Measurements from ENCODE around the gene NEK11.

NEK11 gene

GRCh38 chr3:131020122-131020693 lies 6.5 kb upstream of the NEK11 start:
- DNase-seq (ENCODE audit: extremely low spot score): no peak
- TF ChIP-seq FOXM1 (IDR thresholded peaks at IDR 0.05; ENCODE audit: borderline replicate concordance): no peak
- TF ChIP-seq, protein P1, sequence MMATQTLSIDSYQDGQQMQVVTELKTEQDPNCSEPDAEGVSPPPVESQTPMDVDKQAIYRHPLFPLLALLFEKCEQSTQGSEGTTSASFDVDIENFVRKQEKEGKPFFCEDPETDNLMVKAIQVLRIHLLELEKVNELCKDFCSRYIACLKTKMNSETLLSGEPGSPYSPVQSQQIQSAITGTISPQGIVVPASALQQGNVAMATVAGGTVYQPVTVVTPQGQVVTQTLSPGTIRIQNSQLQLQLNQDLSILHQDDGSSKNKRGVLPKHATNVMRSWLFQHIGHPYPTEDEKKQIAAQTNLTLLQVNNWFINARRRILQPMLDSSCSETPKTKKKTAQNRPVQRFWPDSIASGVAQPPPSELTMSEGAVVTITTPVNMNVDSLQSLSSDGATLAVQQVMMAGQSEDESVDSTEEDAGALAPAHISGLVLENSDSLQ (IDR thresholded peaks at IDR 0.05): no peak
- TF ChIP-seq FOXK2 (IDR thresholded peaks at IDR 0.05): no peak
- TF ChIP-seq SP1 (IDR thresholded peaks at IDR 0.05): no peak
- no peak for TF ChIP-seq ELF4 (IDR thresholded peaks at IDR 0.05)
- TF ChIP-seq BHLHE40 (IDR thresholded peaks at IDR 0.05; ENCODE audit: borderline replicate concordance): no peak
- no peak for TF ChIP-seq SUZ12 (IDR thresholded peaks at IDR 0.05)
- TF ChIP-seq NFRKB (IDR thresholded peaks at IDR 0.05): no peak
- TF ChIP-seq FOXA1 (IDR thresholded peaks at IDR 0.05): no peak
- TF ChIP-seq ZNF384 (IDR thresholded peaks at IDR 0.05): no peak
- ChIA-PET CTCF (interaction anchor here (0.7 kb wide), 1 partner anchor 364 kb away, joined by 3 read pairs; no protein-coding TSS in a partner anchor), POLR2A (no interaction called here)

- POLR2A ChIA-PET: interaction anchor here (0.9 to 1.7 kb wide), 6 partner anchors 17 to 456 kb away, joined by 3 to 9 read pairs (median 4); partner anchors contain the start of genes ATP2C1, NUDT16 and PIK3R4
- TF ChIP-seq NFRKB (IDR thresholded peaks at IDR 0.05): no peak
- no peak for TF ChIP-seq FOXM1 (IDR thresholded peaks at IDR 0.05; ENCODE audit: borderline replicate concordance)
- no peak for TF ChIP-seq TARDBP (IDR thresholded peaks at IDR 0.05)
- TF ChIP-seq SUZ12 (IDR thresholded peaks at IDR 0.05): no peak
- TF ChIP-seq ARNT (IDR thresholded peaks at IDR 0.05): no peak
- no peak for TF ChIP-seq FOXA1 (IDR thresholded peaks at IDR 0.05)
- no peak for TF ChIP-seq ZNF384 (IDR thresholded peaks at IDR 0.05)
- TF ChIP-seq ELF4 (IDR thresholded peaks at IDR 0.05): no peak
- TF ChIP-seq BHLHE40 (IDR thresholded peaks at IDR 0.05; ENCODE audit: borderline replicate concordance): no peak
- TF ChIP-seq, protein P1 (IDR thresholded peaks at IDR 0.05): no peak
- no peak for DNase-seq (ENCODE audit: extremely low spot score)
- CTCF ChIA-PET: no interaction called here
Measured at GRCh38 chr3:131025539-131025938, 1.1 kb upstream of the NEK11 start.

DNA sequence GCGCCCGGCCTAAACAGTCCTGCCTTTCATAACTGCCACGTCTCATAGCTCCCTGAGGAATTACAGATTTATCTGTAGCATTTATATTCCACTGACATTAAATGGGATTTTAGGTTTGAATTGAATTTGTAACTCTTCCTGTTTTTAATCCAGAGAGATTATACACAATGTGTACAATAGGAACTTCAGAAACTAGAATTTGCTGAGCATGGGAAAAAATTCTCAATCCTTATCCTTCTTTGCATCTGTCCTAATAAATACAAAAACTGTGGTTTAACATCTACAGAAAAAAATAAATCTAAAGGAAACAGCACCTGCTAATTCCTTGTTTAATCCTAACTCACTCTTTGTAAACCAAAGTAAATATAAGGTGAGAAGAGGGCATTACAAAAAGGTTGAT lies 2.2 kb downstream of the NEK11 start:
- ChIA-PET POLR2A (no interaction called here), CTCF (no interaction called here)
- TF ChIP-seq ELF4 (IDR thresholded peaks at IDR 0.05) (no peak), ARNT (IDR thresholded peaks at IDR 0.05) (no peak), TARDBP (IDR thresholded peaks at IDR 0.05) (no peak), NFRKB (IDR thresholded peaks at IDR 0.05) (no peak), ZNF384 (IDR thresholded peaks at IDR 0.05) (no peak), CTBP1 (IDR thresholded peaks at IDR 0.05; ENCODE audit: borderline replicate concordance) (no peak), FOXK2 (IDR thresholded peaks at IDR 0.05) (no peak), SP1 (IDR thresholded peaks at IDR 0.05) (no peak), HDGF (IDR thresholded peaks at IDR 0.05; ENCODE audit: borderline replicate concordance) (no peak), BHLHE40 (IDR thresholded peaks at IDR 0.05; ENCODE audit: borderline replicate concordance) (no peak), SUZ12 (IDR thresholded peaks at IDR 0.05) (no peak), LEF1 (IDR thresholded peaks at IDR 0.05; ENCODE audit: borderline replicate concordance) (no peak), FOXM1 (IDR thresholded peaks at IDR 0.05; ENCODE audit: borderline replicate concordance) (no peak), FOXA1 (IDR thresholded peaks at IDR 0.05) (no peak), L3MBTL2 (conservative IDR thresholded peaks at IDR 0.05) (no peak)
- TF ChIP-seq, protein P1 (IDR thresholded peaks at IDR 0.05): no peak
- DNase-seq (ENCODE audit: extremely low spot score): no peak

DNA sequence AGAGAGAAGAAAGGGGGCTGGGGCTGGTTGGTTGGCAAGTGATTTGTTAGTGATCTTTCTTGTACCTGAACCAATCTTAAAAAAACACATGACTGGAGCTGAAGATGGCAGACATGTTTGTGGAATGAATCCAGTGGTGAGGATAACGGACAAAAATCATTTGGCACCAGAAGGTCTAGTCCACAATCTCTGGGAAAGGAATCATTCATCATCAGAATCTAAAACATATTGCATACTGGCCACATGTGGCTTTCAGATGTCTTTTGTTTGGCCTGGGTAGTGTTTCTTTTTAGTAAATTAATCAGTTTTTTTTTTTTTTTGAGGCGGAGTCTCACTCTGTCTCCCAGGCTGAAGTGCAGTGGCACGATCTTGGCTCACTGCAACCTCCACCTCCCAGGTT lies 5.0 kb downstream of the NEK11 start:
- no peak for TF ChIP-seq BHLHE40 (IDR thresholded peaks at IDR 0.05; ENCODE audit: borderline replicate concordance)
- no peak for TF ChIP-seq ZNF384 (IDR thresholded peaks at IDR 0.05)
- no peak for DNase-seq (ENCODE audit: extremely low spot score)
- ChIA-PET CTCF (no interaction called here), POLR2A (no interaction called here)

- CTCF ChIA-PET: interaction anchor here (0.6 to 1.1 kb wide), 5 partner anchors 656 to 1212 kb away, joined by 3 read pairs; partner anchors contain the start of gene CPNE4
- DNase-seq (ENCODE audit: extremely low spot score): peak; percentile 18
- TF ChIP-seq NFRKB (IDR thresholded peaks at IDR 0.05): no peak
- no peak for TF ChIP-seq SUZ12 (IDR thresholded peaks at IDR 0.05)
- no peak for TF ChIP-seq ZNF384 (IDR thresholded peaks at IDR 0.05)
- TF ChIP-seq TARDBP (IDR thresholded peaks at IDR 0.05): no peak
- TF ChIP-seq CTBP1 (IDR thresholded peaks at IDR 0.05; ENCODE audit: borderline replicate concordance): no peak
- TF ChIP-seq FOXA1 (IDR thresholded peaks at IDR 0.05): 0 out of 2 replicates have a peak, but pooled peaks have one; percentile 35
- POLR2A ChIA-PET: no interaction called here
Measured at GRCh38 chr3:131033480-131034080, 6.9 kb downstream of the NEK11 start.

DNA sequence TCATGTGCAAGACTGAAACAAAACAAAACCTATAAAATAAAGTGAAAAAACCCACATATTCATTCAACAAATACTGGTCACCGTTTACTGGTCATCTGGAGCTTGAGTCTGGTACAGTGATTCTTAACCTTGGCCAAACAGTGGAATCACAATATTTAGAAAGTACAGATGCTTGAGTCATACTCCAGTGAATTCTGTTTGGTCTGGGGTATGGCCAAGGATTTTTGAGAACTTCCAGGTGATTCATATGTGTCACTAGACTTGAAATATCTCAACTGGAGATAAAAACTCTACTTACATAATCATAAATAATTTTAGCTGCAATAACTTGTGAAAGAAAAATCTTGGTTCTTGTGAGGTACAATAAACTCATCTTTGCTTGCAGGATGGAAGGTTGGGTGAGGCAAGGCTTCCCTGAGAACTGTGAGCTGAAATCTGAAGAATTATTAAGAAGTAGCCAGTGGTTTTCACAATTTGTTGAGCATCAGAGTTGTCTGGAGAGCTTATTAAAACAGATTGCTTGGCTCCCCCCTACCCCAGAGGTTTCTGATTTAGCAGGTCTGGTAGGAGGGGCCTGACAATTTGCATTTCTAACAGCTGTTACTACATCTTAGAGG lies 9.6 kb downstream of the NEK11 start:
- DNase-seq (ENCODE audit: extremely low spot score): no peak
- TF ChIP-seq CTBP1 (IDR thresholded peaks at IDR 0.05; ENCODE audit: borderline replicate concordance) (no peak), BHLHE40 (IDR thresholded peaks at IDR 0.05; ENCODE audit: borderline replicate concordance) (no peak), ZNF384 (IDR thresholded peaks at IDR 0.05) (no peak), LEF1 (IDR thresholded peaks at IDR 0.05; ENCODE audit: borderline replicate concordance) (no peak), TARDBP (IDR thresholded peaks at IDR 0.05) (no peak)
- CTCF ChIA-PET: no interaction called here
- POLR2A ChIA-PET: interaction anchor here (0.6 to 1.2 kb wide), 2 partner anchors 142 to 345 kb away, joined by 3 read pairs; partner anchors contain the start of genes ATP2C1 and NUDT16

Data from HEK293T (cell line).